ENCODE data around the gene TAF13.

TAF13 gene

DNA sequence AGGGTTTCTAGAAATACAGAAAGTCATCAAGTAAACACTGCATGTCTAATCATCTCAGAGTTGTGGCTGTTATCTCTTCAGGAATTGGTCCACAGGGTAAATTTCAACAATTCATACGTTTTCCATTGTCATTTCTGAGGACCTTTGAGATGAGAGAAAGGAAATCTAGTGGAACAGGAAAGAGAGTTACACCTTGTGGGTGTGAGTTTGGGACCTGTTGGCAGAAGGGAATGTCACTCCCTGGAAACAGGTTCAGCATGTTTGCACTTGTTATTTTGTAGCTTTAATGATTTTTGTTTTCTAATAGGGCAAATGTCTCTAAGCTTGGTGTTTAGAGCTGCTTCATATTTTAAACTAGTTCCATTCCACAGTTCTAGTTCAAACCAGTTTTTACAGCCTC lies 20.3 kb upstream of the TAF13 start:
- intact Hi-C loops (cut with DNase I; ENCODE audit: low total_unique reads) = loop anchor here (10.0 kb wide), 1 partner anchor 131 kb away; the partner anchor contains the start of gene CLCC1
- DNase-seq = no peak
- TF ChIP-seq, protein P1, sequence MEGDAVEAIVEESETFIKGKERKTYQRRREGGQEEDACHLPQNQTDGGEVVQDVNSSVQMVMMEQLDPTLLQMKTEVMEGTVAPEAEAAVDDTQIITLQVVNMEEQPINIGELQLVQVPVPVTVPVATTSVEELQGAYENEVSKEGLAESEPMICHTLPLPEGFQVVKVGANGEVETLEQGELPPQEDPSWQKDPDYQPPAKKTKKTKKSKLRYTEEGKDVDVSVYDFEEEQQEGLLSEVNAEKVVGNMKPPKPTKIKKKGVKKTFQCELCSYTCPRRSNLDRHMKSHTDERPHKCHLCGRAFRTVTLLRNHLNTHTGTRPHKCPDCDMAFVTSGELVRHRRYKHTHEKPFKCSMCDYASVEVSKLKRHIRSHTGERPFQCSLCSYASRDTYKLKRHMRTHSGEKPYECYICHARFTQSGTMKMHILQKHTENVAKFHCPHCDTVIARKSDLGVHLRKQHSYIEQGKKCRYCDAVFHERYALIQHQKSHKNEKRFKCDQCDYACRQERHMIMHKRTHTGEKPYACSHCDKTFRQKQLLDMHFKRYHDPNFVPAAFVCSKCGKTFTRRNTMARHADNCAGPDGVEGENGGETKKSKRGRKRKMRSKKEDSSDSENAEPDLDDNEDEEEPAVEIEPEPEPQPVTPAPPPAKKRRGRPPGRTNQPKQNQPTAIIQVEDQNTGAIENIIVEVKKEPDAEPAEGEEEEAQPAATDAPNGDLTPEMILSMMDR (IDR thresholded peaks at IDR 0.05) = no peak
- H3K27me3 ChIP-seq = no peaks in the 10 kb centered on the region
- peaks cover 13 to 25% (median 24%) of the 10 kb centered on the region in 3 donors for H3K36me3 ChIP-seq
- no peaks in the 10 kb centered on the region for H3K9me3 ChIP-seq
- no peak overlapping the region for H3K27ac ChIP-seq
- no peak overlapping the region for H3K4me3 ChIP-seq
- peaks cover 0 to 43% (median 25%) of the 10 kb centered on the region in 4 donors for H3K4me1 ChIP-seq

DNA sequence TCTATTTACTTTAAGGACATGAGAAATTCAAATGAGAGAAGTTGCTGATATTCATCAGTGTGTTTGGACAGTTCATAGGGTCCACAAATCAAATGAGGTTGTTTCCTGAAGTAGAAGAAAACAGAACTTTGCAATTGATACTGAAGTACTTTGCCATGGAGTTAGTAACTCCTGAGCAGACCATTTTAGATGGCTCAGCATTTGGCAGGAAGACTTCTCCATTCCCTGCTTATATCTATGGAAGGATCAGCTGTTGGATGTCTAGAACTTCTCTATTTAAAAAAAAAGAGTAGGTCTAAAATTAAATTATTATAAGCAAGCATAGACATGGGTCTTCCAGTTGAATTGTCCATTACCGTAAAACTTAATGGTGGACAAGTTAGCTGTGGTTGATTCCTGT lies 19.8 kb upstream of the TAF13 start:
- TF ChIP-seq, protein P1 (IDR thresholded peaks at IDR 0.05) = no peak
- no peak overlapping the region for H3K4me3 ChIP-seq
- H3K9me3 ChIP-seq = no peaks in the 10 kb centered on the region
- H3K4me1 ChIP-seq = peaks cover 0 to 43% (median 23%) of the 10 kb centered on the region in 4 donors
- no peak overlapping the region for H3K27ac ChIP-seq
- no peaks in the 10 kb centered on the region for H3K27me3 ChIP-seq
- DNase-seq = no peak
- H3K36me3 ChIP-seq = peaks cover 13 to 25% (median 24%) of the 10 kb centered on the region in 3 donors
- intact Hi-C loops (cut with DNase I; ENCODE audit: low total_unique reads) = loop anchor here (10.0 kb wide), 1 partner anchor 131 kb away; the partner anchor contains the start of gene CLCC1

DNA sequence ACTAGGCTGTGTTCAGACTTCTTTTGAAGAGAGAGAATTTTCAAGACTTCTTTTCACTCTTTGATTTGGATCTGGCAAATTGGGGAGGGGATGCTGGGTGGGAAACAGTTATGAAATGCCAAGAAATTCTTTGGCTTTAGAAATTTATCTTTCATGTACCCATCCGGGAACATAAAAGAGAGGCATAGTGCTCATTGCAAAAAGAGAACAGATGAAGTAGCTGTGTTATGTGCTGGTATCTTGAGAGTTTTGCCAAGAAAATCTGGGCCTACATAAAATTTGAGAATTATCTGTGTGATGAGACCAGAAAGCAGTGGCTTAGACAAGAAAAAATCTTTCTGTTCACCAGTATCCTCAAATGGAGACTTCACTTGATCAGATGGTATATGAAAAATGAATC lies 19.1 kb upstream of the TAF13 start:
- Histone ChIP-seq H3K27me3 (no peaks in the 10 kb centered on the region), H3K36me3 (peaks cover 13 to 25% (median 24%) of the 10 kb centered on the region in 3 donors), H3K9me3 (no peaks in the 10 kb centered on the region), H3K4me3 (no peak overlapping the region), H3K27ac (peak overlapping the region in 1 of 2 donors; percentile 12), H3K4me1 (peaks cover 0 to 47% (median 24%) of the 10 kb centered on the region in 4 donors)
- no peak for DNase-seq
- TF ChIP-seq, protein P1 (IDR thresholded peaks at IDR 0.05) = no peak
- intact Hi-C loops (cut with DNase I; ENCODE audit: low total_unique reads) = loop anchor here (10.0 kb wide), 1 partner anchor 130 kb away; the partner anchor contains the start of gene CLCC1

DNA sequence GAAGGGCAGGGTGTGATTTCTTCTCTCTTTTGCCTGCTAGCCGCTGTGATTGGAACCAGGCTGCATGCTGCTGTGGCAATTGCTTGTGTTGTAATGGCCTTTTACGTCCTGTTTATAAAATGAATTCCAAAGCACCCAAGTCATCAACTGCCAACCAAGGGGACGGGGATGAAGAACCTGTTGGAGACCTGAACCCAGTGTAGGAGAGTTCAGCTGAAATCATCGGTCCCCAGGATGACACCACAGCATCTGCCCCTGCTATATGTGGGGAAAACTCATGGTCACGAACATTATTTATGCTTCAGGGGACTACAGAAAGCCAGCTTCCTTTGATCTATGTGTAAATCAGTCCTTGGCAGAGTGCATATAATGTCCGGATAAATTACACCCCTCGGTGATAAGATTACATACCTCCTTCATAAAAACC lies 18.6 kb upstream of the TAF13 start:
- peaks cover 13 to 25% (median 24%) of the 10 kb centered on the region in 3 donors for H3K36me3 ChIP-seq
- TF ChIP-seq, protein P1 (IDR thresholded peaks at IDR 0.05) = no peak
- H3K4me3 ChIP-seq = no peak overlapping the region
- peak overlapping the region in 1 of 2 donors; percentile 12 for H3K27ac ChIP-seq
- H3K4me1 ChIP-seq = peaks cover 0 to 47% (median 24%) of the 10 kb centered on the region in 4 donors
- intact Hi-C loops (cut with DNase I; ENCODE audit: low total_unique reads) = loop anchor here (10.0 kb wide), 1 partner anchor 130 kb away; the partner anchor contains the start of gene CLCC1
- H3K27me3 ChIP-seq = no peaks in the 10 kb centered on the region
- no peak for DNase-seq
- no peaks in the 10 kb centered on the region for H3K9me3 ChIP-seq

DNA sequence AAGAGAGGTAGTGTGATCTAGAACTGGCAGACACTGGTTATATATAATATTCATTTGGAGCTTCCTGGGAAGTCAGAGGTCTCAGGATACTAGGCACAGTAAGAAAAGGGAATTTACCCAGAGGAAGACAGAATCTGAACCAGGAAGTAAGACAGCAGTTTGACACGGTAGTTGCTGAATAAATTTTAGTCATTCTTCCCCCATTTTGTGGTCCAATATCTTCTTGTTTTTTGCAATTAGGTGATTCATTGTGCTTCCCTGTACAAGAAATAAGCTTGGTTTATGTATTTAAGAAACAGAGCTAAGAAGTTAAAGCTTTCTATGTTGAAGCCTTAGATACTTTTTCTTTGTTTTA lies 16.0 kb upstream of the TAF13 start:
- Histone ChIP-seq H3K9me3 (no peaks in the 10 kb centered on the region), H3K27ac (peak overlapping the region; percentile 94 to 96), H3K4me1 (peaks cover 0 to 49% (median 23%) of the 10 kb centered on the region in 4 donors), H3K27me3 (no peaks in the 10 kb centered on the region), H3K36me3 (peaks cover 13 to 25% (median 24%) of the 10 kb centered on the region in 3 donors), H3K4me3 (peak overlapping the region; percentile 75 to 83)
- TF ChIP-seq, protein P1 (IDR thresholded peaks at IDR 0.05) = no peak
- intact Hi-C loops (cut with DNase I; ENCODE audit: low total_unique reads) = loop anchor here (10.0 kb wide), 1 partner anchor 127 kb away; the partner anchor contains the start of gene CLCC1
- no peak for DNase-seq

Data from tibial artery (tissue), 4 donors.